Kidney (tissue), 14 donors: ENCODE results near the gene TAX1BP3. TPM values are rescaled to one million over a fixed set of nuclear protein-coding genes. Genes with fewer than 3 reads are reported as not detected.

Source experiments
- DNase-seq, 5 donors: peaks; one replicate each; pipeline ENCODE4 v3.0.0-alpha.2; 2013 to 2020
- FAIRE-seq: peaks from 2 replicates; lab custom pipeline; 2012; peaks lifted over from hg19 to GRCh38; lab: Jason Lieb, UNC
- H3K27ac ChIP-seq, 2 donors: one replicate each; pipeline ENCODE4 v1.7.0; 2013; ENCODE audit warnings: low read depth in 2 of 2, low read length in 2 of 2, inconsistent platforms in 1 of 2
- H3K27me3 ChIP-seq: one replicate; pipeline ENCODE4 v1.7.1; 2013; ENCODE audit warnings: low read length, inconsistent platforms; ENCODE audit not compliant: control insufficient read depth, insufficient read depth
- H3K36me3 ChIP-seq, 3 donors: one replicate each; pipeline versions ENCODE4 v1.7.0 to v1.7.1; 2013; ENCODE audit warnings: low read length in 3 of 3, control low read depth in 1 of 3, inconsistent platforms in 1 of 3; ENCODE audit not compliant: insufficient read depth in 3 of 3, control insufficient read depth in 2 of 3
- H3K4me1 ChIP-seq, 3 donors: one replicate each; pipeline versions ENCODE4 v1.7.0 to v1.7.1; 2013; ENCODE audit warnings: low read length in 3 of 3, inconsistent platforms in 1 of 3, low read depth in 1 of 3; ENCODE audit not compliant: control insufficient read depth in 2 of 3, insufficient read depth in 2 of 3
- H3K4me3 ChIP-seq, 3 donors: one replicate each; pipeline versions ENCODE4 v1.7.0 to v1.8.1; 2013; ENCODE audit warnings: low read length in 3 of 3, control low read depth in 1 of 3, inconsistent platforms in 1 of 3
- H3K9ac ChIP-seq, 3 donors: one replicate each; pipeline versions ENCODE4 v1.7.0 to v1.7.1; 2013; ENCODE audit warnings: low read length in 3 of 3, control low read depth in 1 of 3, inconsistent platforms in 1 of 3
- H3K9me3 ChIP-seq, 3 donors: one replicate each; pipeline versions ENCODE4 v1.7.0 to v1.7.1; 2013; ENCODE audit warnings: low read length in 3 of 3, control low read depth in 1 of 3, inconsistent platforms in 1 of 3; ENCODE audit not compliant: control insufficient read depth in 2 of 3, insufficient read depth in 1 of 3
- CTCF ChIP-seq: IDR thresholded peaks from 3 replicates; pipeline ENCODE4 v1.5.1; 2012; ENCODE audit warnings: mild to moderate bottlenecking, moderate library complexity, borderline replicate concordance; ENCODE audit not compliant: insufficient read depth; ENCODE audit errors: extremely low read depth
- intact Hi-C: fragments of 100-400 bp; cut with DNase I; formaldehyde crosslinking; loops from one replicate; pipeline ENCODE4 v1.11.1; 2022
- polyA plus RNA-seq: library from polyadenylated mRNA; stranded (reverse); fragments of 350-450 nt; fragmentation: Illumina TruSeq; extraction: RNeasy Lipid Tissue Mini Kit (QIAGEN cat#74804); gene quantifications from one replicate; pipeline ENCODE4 v1.2.3, GENCODE V29; 2014; ENCODE audit warnings: low read depth, low replicate concordance; ENCODE audit not compliant: insufficient read depth
- total RNA-seq: library from RNA; stranded (reverse); fragmentation: NEBNext Ultra II Directional; extraction: Animal tissue kit (Norgen Biotek cat#: 25700); gene quantifications from one replicate; pipeline ENCODE4 v1.2.1, GENCODE V29; 2021
- donor health status: control.
- donor health status: control.
- donor health status: control.
- donor health status: control.
- donor health status: control.
- donor health status: DM: yes; HTN: yes; CAD: no.
- donor health status: Normal renal cell carcinoma (clear cell type).

The TAX1BP3 gene
- total and polyA plus RNA-seq, 2 donors from 2014 or later = 128 to 158 TPM

GRCh38 chr17:3679531-3680126, 11.3 kb upstream of the TAX1BP3 start:
- no peaks in the 10 kb centered on the region for H3K27me3 ChIP-seq
- intact Hi-C loops = loop anchor here (5.0 kb wide), 1 partner anchor 48 kb away; no protein-coding TSS in a partner anchor
- H3K36me3 ChIP-seq = no peaks in the 10 kb centered on the region
- H3K4me1 ChIP-seq = no peaks in the 10 kb centered on the region
- DNase-seq = peak in 1 of 5 donors; percentile 63
- TF ChIP-seq CTCF = no peak
- H3K27ac ChIP-seq = no peak overlapping the region
- FAIRE-seq = no peak
- no peak overlapping the region for H3K9ac ChIP-seq
- H3K9me3 ChIP-seq = no peaks in the 10 kb centered on the region
- no peak overlapping the region for H3K4me3 ChIP-seq

GRCh38 chr17:3678821-3679530, 10.6 kb upstream of the TAX1BP3 start:
- DNase-seq (peak in 1 of 5 donors; percentile 57), FAIRE-seq (no peak)
- Histone ChIP-seq H3K4me1 (no peaks in the 10 kb centered on the region), H3K27me3 (no peaks in the 10 kb centered on the region), H3K27ac (no peak overlapping the region), H3K36me3 (no peaks in the 10 kb centered on the region), H3K9me3 (no peaks in the 10 kb centered on the region), H3K4me3 (no peak overlapping the region), H3K9ac (no peak overlapping the region)
- intact Hi-C loops = loop anchor here (5.0 kb wide), 1 partner anchor 48 kb away; no protein-coding TSS in a partner anchor
- TF ChIP-seq CTCF = no peak

GRCh38 chr17:3678095-3678820, 9.9 kb upstream of the TAX1BP3 start:
- no peak for TF ChIP-seq CTCF
- Histone ChIP-seq H3K9me3 (no peaks in the 10 kb centered on the region), H3K9ac (no peak overlapping the region), H3K4me3 (no peak overlapping the region), H3K27ac (no peak overlapping the region), H3K27me3 (no peaks in the 10 kb centered on the region), H3K36me3 (no peaks in the 10 kb centered on the region), H3K4me1 (no peaks in the 10 kb centered on the region)
- intact Hi-C loops = loop anchor here (5.0 kb wide), 1 partner anchor 49 kb away; no protein-coding TSS in a partner anchor
- FAIRE-seq (no peak), DNase-seq (no peak)
